ENCODE results near the gene EIF2B2. TPM values are rescaled to one million over a fixed set of nuclear protein-coding genes. Genes with fewer than 3 reads are reported as not detected.

The EIF2B2 gene
- total RNA-seq, 1 donor from 2014 or later: 36.1 TPM

GRCh38 chr14:75051556-75051899 is 48.8 kb downstream of the EIF2B2 start:
- H3K9me3 Mint-ChIP-seq (ENCODE audit: low read depth): no peaks in the 10 kb centered on the region
- no peaks in the 10 kb centered on the region for H3K27me3 Mint-ChIP-seq
- peak overlapping the region; percentile 86 for H3K4me3 Mint-ChIP-seq (ENCODE audit: low read depth)
- no peak for TF ChIP-seq CTCF (IDR thresholded peaks at IDR 0.05; ENCODE audit: unreplicated experiment)
- DNase-seq (ENCODE audit: low spot score, unreplicated experiment): no peak
- peaks cover 11% of the 10 kb centered on the region for H3K36me3 Mint-ChIP-seq (ENCODE audit: insufficient read depth)
- H3K4me1 Mint-ChIP-seq (ENCODE audit: low read depth): peaks cover 3% of the 10 kb centered on the region
- peak overlapping the region; percentile 99 for H3K27ac Mint-ChIP-seq

GRCh38 chr14:75053396-75054291 is 50.9 kb downstream of the EIF2B2 start:
- Mint-ChIP-seq H3K27ac (peak overlapping the region; percentile 38), H3K36me3 (ENCODE audit: insufficient read depth) (peaks cover 10% of the 10 kb centered on the region), H3K27me3 (no peaks in the 10 kb centered on the region), H3K4me3 (ENCODE audit: low read depth) (no peak overlapping the region), H3K9me3 (ENCODE audit: low read depth) (no peaks in the 10 kb centered on the region), H3K4me1 (ENCODE audit: low read depth) (peaks cover 4% of the 10 kb centered on the region)
- no peak for DNase-seq (ENCODE audit: low spot score, unreplicated experiment)
- no peak for TF ChIP-seq CTCF (IDR thresholded peaks at IDR 0.05; ENCODE audit: unreplicated experiment)

- DNase-seq (ENCODE audit: low spot score, unreplicated experiment): no peak
- H3K4me3 Mint-ChIP-seq (ENCODE audit: low read depth): no peak overlapping the region
- H3K27ac Mint-ChIP-seq: no peak overlapping the region
- H3K9me3 Mint-ChIP-seq (ENCODE audit: low read depth): no peaks in the 10 kb centered on the region
- peaks cover 10% of the 10 kb centered on the region for H3K36me3 Mint-ChIP-seq (ENCODE audit: insufficient read depth)
- no peaks in the 10 kb centered on the region for H3K27me3 Mint-ChIP-seq
- no peak for TF ChIP-seq CTCF (IDR thresholded peaks at IDR 0.05; ENCODE audit: unreplicated experiment)
- peaks cover 5% of the 10 kb centered on the region for H3K4me1 Mint-ChIP-seq (ENCODE audit: low read depth)
These were observed 51.7 kb downstream of the EIF2B2 start for GRCh38 chr14:75054421-75054820.

GRCh38 chr14:75059642-75060041 is 56.9 kb downstream of the EIF2B2 start:
- no peak overlapping the region for H3K27ac Mint-ChIP-seq
- H3K9me3 Mint-ChIP-seq (ENCODE audit: low read depth): no peaks in the 10 kb centered on the region
- H3K4me1 Mint-ChIP-seq (ENCODE audit: low read depth): peaks cover 12% of the 10 kb centered on the region
- TF ChIP-seq CTCF (IDR thresholded peaks at IDR 0.05; ENCODE audit: unreplicated experiment): no peak
- H3K27me3 Mint-ChIP-seq: no peaks in the 10 kb centered on the region
- DNase-seq (ENCODE audit: low spot score, unreplicated experiment): no peak
- H3K36me3 Mint-ChIP-seq (ENCODE audit: insufficient read depth): peaks cover 20% of the 10 kb centered on the region
- H3K4me3 Mint-ChIP-seq (ENCODE audit: low read depth): no peak overlapping the region

- no peak for DNase-seq (ENCODE audit: low spot score, unreplicated experiment)
- Mint-ChIP-seq H3K9me3 (ENCODE audit: low read depth) (no peaks in the 10 kb centered on the region), H3K4me3 (ENCODE audit: low read depth) (no peak overlapping the region), H3K27ac (no peak overlapping the region), H3K4me1 (ENCODE audit: low read depth) (peaks cover 12% of the 10 kb centered on the region), H3K27me3 (no peaks in the 10 kb centered on the region), H3K36me3 (ENCODE audit: insufficient read depth) (peaks cover 19% of the 10 kb centered on the region)
- TF ChIP-seq CTCF (IDR thresholded peaks at IDR 0.05; ENCODE audit: unreplicated experiment): no peak
These were observed 57.7 kb downstream of the EIF2B2 start for GRCh38 chr14:75060420-75060819.

Other genes with a start within 250 kb of the EIF2B2 start
- gene YLPM1, start 239.6 kb upstream of the EIF2B2 start, total RNA-seq: 119 and 128 TPM in 2 replicates
- gene PROX2, start 126.8 kb upstream of the EIF2B2 start, total RNA-seq: not detected in 2 replicates
- 89.1 and 97.8 TPM in 2 replicates for gene DLST, start 121.0 kb upstream of the EIF2B2 start, total RNA-seq
- 3.5 and 5.4 TPM in 2 replicates for gene RPS6KL1, start 79.7 kb upstream of the EIF2B2 start, total RNA-seq
- 3.5 and 8.2 TPM in 2 replicates for gene PGF, start 47.3 kb upstream of the EIF2B2 start, total RNA-seq
- 30.8 TPM in 2 replicates for gene MLH3, start 48.5 kb downstream of the EIF2B2 start, total RNA-seq
- gene ACYP1, start 61.1 kb downstream of the EIF2B2 start, total RNA-seq: 19.9 and 21.2 TPM in 2 replicates
- 4.8 and 7.5 TPM in 2 replicates for gene ZC2HC1C, start 66.7 kb downstream of the EIF2B2 start, total RNA-seq
- 97.1 and 100 TPM in 2 replicates for gene NEK9, start 124.1 kb downstream of the EIF2B2 start, total RNA-seq
- 282 and 288 TPM in 2 replicates for gene TMED10, start 173.7 kb downstream of the EIF2B2 start, total RNA-seq